HepG2 (cell line): Measurements from ENCODE around the gene STON1. TPM values are rescaled to one million over a fixed set of nuclear protein-coding genes. Genes with fewer than 3 reads are reported as not detected.

Experiments used
- ATAC-seq: fragments of 200-7000 bp; cut with Tn5 transposase; 3 replicates; pipeline ENCODE4 v1.9.1; 2020; ENCODE audit warnings: mild to moderate bottlenecking, moderate library complexity
- BruUV-seq: library from RNA; stranded (reverse); fragments of 400-500 nt; replicated peaks from 2 replicates; lab custom pipeline; 2021; lab: Mats Ljungman, UMichigan
- CTCF ChIA-PET: fragments of 300-600 bp; formaldehyde crosslinking; extraction: SDS; loops from one replicate; lab custom pipeline; 2021; ENCODE audit warnings: low total read pairs, inconsistent platforms, low intra/inter-chr PET ratio; lab: Yijun Ruan, JAX
- POLR2A ChIA-PET: fragments of 350-600 bp; sonication (Branson Sonifier 250); formaldehyde crosslinking; loops from one replicate; lab custom pipeline; 2020; ENCODE audit warnings: antibody characterized with exemption, inconsistent platforms; lab: Yijun Ruan, JAX
- DNase-seq: peaks from one replicate; pipeline ENCODE4 v3.0.0-alpha.2; 2015; ENCODE audit warnings: low spot score
- FAIRE-seq: peaks from 3 replicates; lab custom pipeline; 2011; peaks lifted over from hg19 to GRCh38; lab: Jason Lieb, UNC
- H2AFZ ChIP-seq: one replicate; pipeline ENCODE4 v1.6.1; 2011; ENCODE audit warnings: low read length, inconsistent platforms
- H3K27ac ChIP-seq: fragments of 300-600 bp; 3 replicates; pipeline ENCODE4 v1.8.0; 2011; ENCODE audit warnings: mixed run types, mild to moderate bottlenecking, mixed read lengths, low read length, inconsistent platforms; ENCODE audit not compliant: insufficient read depth; ENCODE audit errors: extremely low read length
- H3K27me3 ChIP-seq, 2 experiments: fragments of 200-600 bp in 1 of 2; 2 replicates in 1 of 2; 3 replicates in 1 of 2; pipeline versions ENCODE4 v1.6.0 to v1.8.0; 2011; ENCODE audit warnings: low read length in 2 of 2, mild to moderate bottlenecking in 2 of 2, moderate library complexity in 2 of 2, inconsistent platforms in 1 of 2; ENCODE audit not compliant: insufficient read depth in 2 of 2, control insufficient read depth in 1 of 2
- H3K36me3 ChIP-seq, 2 experiments: fragments of 200-600 bp in 1 of 2; replicated peaks in 1 of 2; 2 replicates in 1 of 2; 3 replicates in 1 of 2; pipeline versions ENCODE4 v1.5.1 to v1.8.0; 2011; ENCODE audit warnings: low read length in 2 of 2, inconsistent platforms in 1 of 2; ENCODE audit not compliant: insufficient read depth in 2 of 2, control insufficient read depth in 1 of 2
- H3K4me1 ChIP-seq: 2 replicates; pipeline ENCODE4 v1.5.1; 2012; ENCODE audit warnings: low read length, inconsistent platforms; ENCODE audit not compliant: insufficient read depth
- H3K4me2 ChIP-seq: 2 replicates; pipeline ENCODE4 v1.6.0; 2011; ENCODE audit warnings: low read depth, low read length, inconsistent platforms
- H3K4me3 ChIP-seq, 3 experiments: fragments of 200-600 bp in 1 of 3; sonication (generic), shearing (Covaris generic) in 1 of 3; replicated peaks in 1 of 3; 2 replicates each; pipeline ENCODE4 v1.5.1; 2011 to 2016; ENCODE audit warnings: low read length in 3 of 3, inconsistent platforms in 2 of 3, low read depth in 2 of 3, mild to moderate bottlenecking in 2 of 3, control low read depth in 1 of 3, mixed read lengths in 1 of 3; ENCODE audit not compliant: insufficient read depth in 1 of 3
- H3K79me2 ChIP-seq: one replicate; pipeline ENCODE4 v1.6.1; 2011; ENCODE audit warnings: low read length, inconsistent platforms; ENCODE audit not compliant: insufficient read depth
- H3K9ac ChIP-seq: 2 replicates; pipeline ENCODE4 v1.6.0; 2011; ENCODE audit warnings: mild to moderate bottlenecking, low read depth, low read length, inconsistent platforms; ENCODE audit not compliant: insufficient read depth
- H3K9me3 ChIP-seq: 2 replicates; pipeline ENCODE4 v1.5.1; 2012; ENCODE audit warnings: mild to moderate bottlenecking, low read length
- H4K20me1 ChIP-seq: 2 replicates; pipeline ENCODE4 v1.6.0; 2011; ENCODE audit warnings: inconsistent platforms, mild to moderate bottlenecking, low read length, moderate library complexity; ENCODE audit not compliant: insufficient read depth
- ETV6 ChIP-seq: sonication (generic); formaldehyde crosslinking; conservative IDR thresholded peaks from 2 replicates; pipeline ENCODE4 v1.4.0; 2020; ENCODE audit warnings: missing genetic modification reagents
- LCORL ChIP-seq, 2 experiments: fragments of 450-650 bp in 1 of 2; sonication (generic) in 1 of 2; formaldehyde crosslinking in 1 of 2; IDR thresholded peaks; 2 replicates each; pipeline versions ENCODE4 v1.5.0 to v1.6.1; 2017 to 2020; ENCODE audit warnings: antibody characterized with exemption in 1 of 2, missing genetic modification reagents in 1 of 2
- MBD4 ChIP-seq: IDR thresholded peaks from 2 replicates; pipeline ENCODE4 v1.6.1; 2012; ENCODE audit warnings: low read length, inconsistent platforms, borderline replicate concordance
- MLX ChIP-seq: IDR thresholded peaks from 2 replicates; pipeline ENCODE4 v1.6.1; 2016
- MXI1 ChIP-seq: IDR thresholded peaks from 3 replicates; pipeline ENCODE4 v1.6.1; 2012; ENCODE audit warnings: low read depth, low read length, inconsistent platforms, borderline replicate concordance
- PHF8 ChIP-seq: sonication (generic); formaldehyde crosslinking; IDR thresholded peaks from 2 replicates; pipeline ENCODE4 v1.5.0; 2020; ENCODE audit warnings: missing genetic modification reagents
- RERE ChIP-seq: IDR thresholded peaks from 2 replicates; pipeline ENCODE4 v1.6.1; 2016; ENCODE audit warnings: low read depth, missing genetic modification reagents, missing compliant biosample characterization
- TSC22D2 ChIP-seq: sonication (generic); formaldehyde crosslinking; IDR thresholded peaks from 2 replicates; pipeline ENCODE4 v1.5.1; 2020; ENCODE audit warnings: missing genetic modification reagents, mild to moderate bottlenecking, borderline replicate concordance
- YEATS4 ChIP-seq: sonication (generic); formaldehyde crosslinking; IDR thresholded peaks from 2 replicates; pipeline ENCODE4 v1.4.0; 2020; ENCODE audit warnings: missing genetic modification reagents, borderline replicate concordance
- ZFY ChIP-seq: sonication (generic); formaldehyde crosslinking; IDR thresholded peaks from 2 replicates; pipeline ENCODE4 v1.4.0; 2020; ENCODE audit warnings: missing genetic modification reagents
- ZNF18 ChIP-seq: sonication (generic); formaldehyde crosslinking; IDR thresholded peaks from 2 replicates; pipeline ENCODE4 v1.8.0; 2022; ENCODE audit warnings: mild to moderate bottlenecking, missing genetic modification reagents; ENCODE audit not compliant: insufficient replicate concordance
- ZNF737 ChIP-seq: sonication (generic); formaldehyde crosslinking; IDR thresholded peaks from 2 replicates; pipeline ENCODE4 v1.5.0; 2020; ENCODE audit warnings: missing genetic modification reagents, mild to moderate bottlenecking, borderline replicate concordance
- ZNF841 ChIP-seq: sonication (generic); formaldehyde crosslinking; IDR thresholded peaks from 2 replicates; pipeline ENCODE4 v1.8.1; 2023; ENCODE audit warnings: missing genetic modification reagents, borderline replicate concordance
- WGBS: methylation state at CpG from one replicate; pipeline ENCODE4 v1.1.6; 2017; ENCODE audit warnings: low lambda C conversion rate; 5-methylcytosine and 5-hydroxymethylcytosine counted together
- in situ Hi-C: cut with HindIII; loops from 2 replicates; pipeline ENCODE4 v1.10.0; 2017; ENCODE audit warnings: low pct_unique_long_range_greater_than_20kb; ENCODE audit not compliant: extremely low pct_ligation_motif_present
- intact Hi-C: fragments of 100-400 bp; cut with micrococcal nuclease; formaldehyde crosslinking; loops from one replicate; pipeline ENCODE4 v1.10.0; 2022; ENCODE audit not compliant: unreplicated experiment
- polyA plus RNA-seq, 8 experiments: library from polyadenylated mRNA; depleted of rRNA in 3 of 8; stranded (reverse) in 7 of 8; unstranded in 1 of 8; fragments of >200 nt; fragmentation: Illumina TruSeq in 4 of 8; extraction: Trizol in 4 of 8; gene quantifications; 2 replicates each; pipeline versions ENCODE4 v1.2.1 to v1.2.3, GENCODE V29; 2011 to 2016; ENCODE audit warnings: low read depth in 4 of 8, missing spikeins in 1 of 8, mixed read lengths in 1 of 8; ENCODE audit not compliant: insufficient read depth in 1 of 8
- total RNA-seq, 5 experiments: library from RNA; depleted of rRNA; stranded (reverse); fragments of >200 nt; fragmentation: Illumina TruSeq; extraction: Trizol; gene quantifications; 2 replicates each; pipeline ENCODE4 v1.2.3, GENCODE V29; 2016; ENCODE audit warnings: low read depth in 1 of 5

Gene STON1
- total and polyA plus RNA-seq, 2 of the 13 experiments (the other 11 are each of a cell fraction or from before 2014, with no cell fraction given): 0.09 to 0.28 TPM

- no peak overlapping the region for H3K9ac ChIP-seq
- no peaks in the 10 kb centered on the region for H4K20me1 ChIP-seq
- H3K27ac ChIP-seq: no peak overlapping the region
- CTCF ChIA-PET: no interaction called here
- BruUV-seq: no TSS peak
- intact Hi-C loops (no loop called here), in situ Hi-C loops (no loop called here)
- H3K79me2 ChIP-seq: no peaks in the 10 kb centered on the region
- ATAC-seq: no peak
- H3K4me3 ChIP-seq: no peak overlapping the region
- H3K4me2 ChIP-seq: no peak overlapping the region
- WGBS: 39% methylated on average over 7 of the region's 7 CpGs
- no peak for TF ChIP-seq LCORL (IDR thresholded peaks at IDR 0.05)
- no peak for TF ChIP-seq LCORL (CRISPR knock-in tag; IDR thresholded peaks at IDR 0.05)
- no peak for TF ChIP-seq ZNF841
- no peak for TF ChIP-seq TSC22D2
- TF ChIP-seq MLX: no peak
- no peak for TF ChIP-seq MBD4
- no peak for TF ChIP-seq ETV6
- no peak for TF ChIP-seq ZNF737 (CRISPR knock-in tag)
- no peak for TF ChIP-seq PHF8 (CRISPR knock-in tag)
- TF ChIP-seq ZFY (CRISPR knock-in tag): no peak
- TF ChIP-seq RERE: no peak
- TF ChIP-seq ZNF18 (CRISPR knock-in tag): no peak
- no peak for TF ChIP-seq YEATS4 (CRISPR knock-in tag)
- TF ChIP-seq MXI1: no peak
- TF ChIP-seq, all 625 proteins: peak for 0
- Histone ChIP-seq H3K9me3 (no peaks in the 10 kb centered on the region), H3K4me1 (no peaks in the 10 kb centered on the region), H2AFZ (no peak overlapping the region), H3K36me3 (no peaks in the 10 kb centered on the region), H3K27me3 (peaks cover 0 to 3% of the 10 kb centered on the region in 2 experiments; a peak in 2 of 5 replicates)
- no peak for FAIRE-seq
- POLR2A ChIA-PET: no interaction called here
- no peak for DNase-seq
Observed at GRCh38 chr2:48620604-48621003, 90.7 kb downstream of the STON1 start.
